ENCODE results near the gene ZCCHC8.
"Not testable (repeated sequence)": the region's sequence is repeated elsewhere in the genome, so short reads cannot be mapped to it uniquely, and the experiment has no call there.

Gene ZCCHC8

GRCh38 chr12:122454739-122455138 lies 46.0 kb downstream of the ZCCHC8 start:
- H3K4me3 ChIP-seq (ENCODE audit: low read depth, low read length), result no peak overlapping the region
- no peak for TF ChIP-seq CTCF (IDR thresholded peaks at IDR 0.05; ENCODE audit: low read depth, low read length, missing control alignments)
- no peak for DNase-seq (ENCODE audit: low read depth)

GRCh38 chr12:122454250-122454721 lies 46.4 kb downstream of the ZCCHC8 start:
- H3K4me3 ChIP-seq (ENCODE audit: low read depth, low read length), result no peak overlapping the region
- no peak for DNase-seq (ENCODE audit: low read depth)
- no peak for TF ChIP-seq CTCF (IDR thresholded peaks at IDR 0.05; ENCODE audit: low read depth, low read length, missing control alignments)

GRCh38 chr12:122452701-122453285 lies 47.9 kb downstream of the ZCCHC8 start:
- no peak for DNase-seq (ENCODE audit: low read depth)

GRCh38 chr12:122449317-122449716 lies 51.4 kb downstream of the ZCCHC8 start:
- TF ChIP-seq CTCF (IDR thresholded peaks at IDR 0.05; ENCODE audit: low read depth, low read length, missing control alignments), result no peak
- no peak for DNase-seq (ENCODE audit: low read depth)
- H3K4me3 ChIP-seq (ENCODE audit: low read depth, low read length), result no peak overlapping the region

More at GRCh38 chr12:122452701-122453285, 47.9 kb downstream of the ZCCHC8 start:
- TF ChIP-seq CTCF (IDR thresholded peaks at IDR 0.05; ENCODE audit: low read depth, low read length, missing control alignments), result no peak
- no peak overlapping the region for H3K4me3 ChIP-seq (ENCODE audit: low read depth, low read length)

GRCh38 chr12:122447825-122448224 lies 52.9 kb downstream of the ZCCHC8 start:
- not testable (repeated sequence) for H3K4me3 ChIP-seq (ENCODE audit: low read depth, low read length); DNase-seq (ENCODE audit: low read depth)

- not testable (repeated sequence) for DNase-seq (ENCODE audit: low read depth); H3K4me3 ChIP-seq (ENCODE audit: low read depth, low read length)
Observed at GRCh38 chr12:122446390-122446789, 54.3 kb downstream of the ZCCHC8 start.

GRCh38 chr12:122444071-122444470 lies 56.7 kb downstream of the ZCCHC8 start:
- H3K4me3 ChIP-seq (ENCODE audit: low read depth, low read length); DNase-seq (ENCODE audit: low read depth): not testable (repeated sequence)

GRCh38 chr12:122438822-122439221 lies 61.9 kb downstream of the ZCCHC8 start:
- not testable (repeated sequence) for H3K4me3 ChIP-seq (ENCODE audit: low read depth, low read length); DNase-seq (ENCODE audit: low read depth)

GRCh38 chr12:122437656-122438121 lies 63.0 kb downstream of the ZCCHC8 start:
- no peak for DNase-seq (ENCODE audit: low read depth)
- TF ChIP-seq CTCF (IDR thresholded peaks at IDR 0.05; ENCODE audit: low read depth, low read length, missing control alignments), result no peak
- H3K4me3 ChIP-seq (ENCODE audit: low read depth, low read length), result no peak overlapping the region

Measured in GM12864 (cell line).